SK-N-SH (cell line): ENCODE data around the gene ZMIZ1.

ENCODE experiments used
- CHD2 ChIP-seq: fragments of 150-350 bp; IDR thresholded peaks from 2 replicates; pipeline ENCODE4 v1.6.1; 2018; ENCODE audit warnings: low read length; ENCODE audit not compliant: partially characterized antibody
- EP300 ChIP-seq, 2 experiments: IDR thresholded peaks; 2 replicates each; pipeline versions ENCODE4 v1.4.0 to v1.6.1; 2012; ENCODE audit warnings: borderline replicate concordance in 1 of 2, low read depth in 1 of 2, low read length in 1 of 2
- EZH2phosphoT487 ChIP-seq: fragments of 200-600 bp; sonication (generic); IDR thresholded peaks from 2 replicates; pipeline ENCODE4 v1.6.1; 2017; ENCODE audit warnings: low read depth, mixed run types, mild to moderate bottlenecking, antibody characterized with exemption, moderate library complexity, borderline replicate concordance
- GABPA ChIP-seq: IDR thresholded peaks from 2 replicates; pipeline ENCODE4 v1.4.0; 2012; ENCODE audit warnings: low read depth, mild to moderate bottlenecking
- GATA2 ChIP-seq: sonication (generic); formaldehyde crosslinking; IDR thresholded peaks from 2 replicates; pipeline ENCODE4 v1.5.0; 2020; ENCODE audit warnings: mild to moderate bottlenecking, missing genetic modification reagents
- JUND ChIP-seq: IDR thresholded peaks from 2 replicates; pipeline ENCODE4 v1.4.0; 2012
- MXI1 ChIP-seq: IDR thresholded peaks from 2 replicates; pipeline ENCODE4 v1.6.1; 2012; ENCODE audit warnings: mild to moderate bottlenecking, low read depth, low read length, improper control_type of control experiment
- NFIC ChIP-seq: IDR thresholded peaks from 2 replicates; pipeline ENCODE4 v1.4.0; 2012; ENCODE audit warnings: borderline replicate concordance
- POLR2AphosphoS5 ChIP-seq: IDR thresholded peaks from 2 replicates; pipeline ENCODE4 v1.6.1; 2012; ENCODE audit warnings: low read depth, low read length
- REST ChIP-seq: IDR thresholded peaks from 2 replicates; pipeline ENCODE4 v1.6.1; 2012; ENCODE audit warnings: mild to moderate bottlenecking, low read depth, low read length, moderate library complexity
- SMC3 ChIP-seq: IDR thresholded peaks from 2 replicates; pipeline ENCODE4 v1.6.1; 2012; ENCODE audit warnings: low read depth, low read length, improper control_type of control experiment
- YY1 ChIP-seq: IDR thresholded peaks from 2 replicates; pipeline ENCODE4 v1.4.0; 2012; ENCODE audit warnings: low read depth, mild to moderate bottlenecking
- ZBTB33 ChIP-seq: IDR thresholded peaks from 2 replicates; pipeline ENCODE4 v1.4.0; 2012; ENCODE audit warnings: low read depth, borderline replicate concordance
- TF ChIP-seq, protein P1 (sequence below): fragments of 200-600 bp; sonication (generic); IDR thresholded peaks from 2 replicates; pipeline ENCODE4 v1.6.1; 2017; ENCODE audit warnings: antibody characterized with exemption, mild to moderate bottlenecking, moderate library complexity

DNA sequence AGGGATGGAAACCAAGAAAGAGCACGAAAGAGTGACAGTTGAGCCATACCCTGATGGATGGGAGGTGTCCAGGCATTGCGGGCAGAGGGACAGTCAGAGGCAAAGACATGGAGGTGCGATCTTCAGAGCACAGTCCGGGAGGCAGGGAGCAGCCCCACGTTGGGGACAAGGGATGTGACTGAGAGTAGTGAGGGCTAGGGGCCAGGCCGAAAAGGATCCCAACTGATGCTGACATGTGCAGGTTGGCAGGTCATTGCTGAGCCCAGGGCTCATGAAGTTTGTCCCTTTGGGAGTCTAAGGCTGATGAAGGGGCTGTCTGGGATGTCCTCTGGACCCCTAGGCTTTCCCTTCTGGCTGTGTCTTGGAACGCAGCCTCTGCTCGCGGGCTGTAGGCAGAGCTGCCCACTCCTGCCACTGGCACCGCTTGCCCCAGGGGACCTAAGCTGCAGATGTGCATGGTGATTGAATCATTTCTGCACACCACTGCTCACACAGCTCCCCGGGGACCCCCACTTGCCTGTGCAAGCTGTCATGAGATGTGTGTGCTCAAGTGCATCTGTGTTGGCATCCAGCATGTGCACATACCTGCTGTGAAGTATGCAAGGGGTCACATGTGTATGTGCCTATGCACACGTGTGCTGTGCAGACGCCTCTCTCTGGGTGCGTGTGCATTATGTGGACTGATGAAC lies 125.1 kb downstream of the ZMIZ1 start:
- TF ChIP-seq, protein P1, sequence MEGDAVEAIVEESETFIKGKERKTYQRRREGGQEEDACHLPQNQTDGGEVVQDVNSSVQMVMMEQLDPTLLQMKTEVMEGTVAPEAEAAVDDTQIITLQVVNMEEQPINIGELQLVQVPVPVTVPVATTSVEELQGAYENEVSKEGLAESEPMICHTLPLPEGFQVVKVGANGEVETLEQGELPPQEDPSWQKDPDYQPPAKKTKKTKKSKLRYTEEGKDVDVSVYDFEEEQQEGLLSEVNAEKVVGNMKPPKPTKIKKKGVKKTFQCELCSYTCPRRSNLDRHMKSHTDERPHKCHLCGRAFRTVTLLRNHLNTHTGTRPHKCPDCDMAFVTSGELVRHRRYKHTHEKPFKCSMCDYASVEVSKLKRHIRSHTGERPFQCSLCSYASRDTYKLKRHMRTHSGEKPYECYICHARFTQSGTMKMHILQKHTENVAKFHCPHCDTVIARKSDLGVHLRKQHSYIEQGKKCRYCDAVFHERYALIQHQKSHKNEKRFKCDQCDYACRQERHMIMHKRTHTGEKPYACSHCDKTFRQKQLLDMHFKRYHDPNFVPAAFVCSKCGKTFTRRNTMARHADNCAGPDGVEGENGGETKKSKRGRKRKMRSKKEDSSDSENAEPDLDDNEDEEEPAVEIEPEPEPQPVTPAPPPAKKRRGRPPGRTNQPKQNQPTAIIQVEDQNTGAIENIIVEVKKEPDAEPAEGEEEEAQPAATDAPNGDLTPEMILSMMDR: no peak
- no peak for TF ChIP-seq NFIC
- TF ChIP-seq EP300 (IDR thresholded peaks at IDR 0.05; ENCODE audit: borderline replicate concordance in 1 of 2, low read depth in 1 of 2, low read length in 1 of 2): no peak
- no peak for TF ChIP-seq YY1
- TF ChIP-seq POLR2AphosphoS5: no peak
- no peak for TF ChIP-seq JUND
- TF ChIP-seq GABPA: no peak
- no peak for TF ChIP-seq SMC3
- TF ChIP-seq GATA2 (CRISPR knock-in tag): peak; percentile 30; the same call in 1 of the 2 replicates
- no peak for TF ChIP-seq REST
- TF ChIP-seq ZBTB33: no peak
- no peak for TF ChIP-seq EZH2phosphoT487
- TF ChIP-seq MXI1: no peak
- TF ChIP-seq CHD2: no peak
